ENCODE results near the gene TCERG1L.
"Not testable (repeated sequence)": the region's sequence is repeated elsewhere in the genome, so short reads cannot be mapped to it uniquely, and the experiment has no call there.

The TCERG1L gene

DNA sequence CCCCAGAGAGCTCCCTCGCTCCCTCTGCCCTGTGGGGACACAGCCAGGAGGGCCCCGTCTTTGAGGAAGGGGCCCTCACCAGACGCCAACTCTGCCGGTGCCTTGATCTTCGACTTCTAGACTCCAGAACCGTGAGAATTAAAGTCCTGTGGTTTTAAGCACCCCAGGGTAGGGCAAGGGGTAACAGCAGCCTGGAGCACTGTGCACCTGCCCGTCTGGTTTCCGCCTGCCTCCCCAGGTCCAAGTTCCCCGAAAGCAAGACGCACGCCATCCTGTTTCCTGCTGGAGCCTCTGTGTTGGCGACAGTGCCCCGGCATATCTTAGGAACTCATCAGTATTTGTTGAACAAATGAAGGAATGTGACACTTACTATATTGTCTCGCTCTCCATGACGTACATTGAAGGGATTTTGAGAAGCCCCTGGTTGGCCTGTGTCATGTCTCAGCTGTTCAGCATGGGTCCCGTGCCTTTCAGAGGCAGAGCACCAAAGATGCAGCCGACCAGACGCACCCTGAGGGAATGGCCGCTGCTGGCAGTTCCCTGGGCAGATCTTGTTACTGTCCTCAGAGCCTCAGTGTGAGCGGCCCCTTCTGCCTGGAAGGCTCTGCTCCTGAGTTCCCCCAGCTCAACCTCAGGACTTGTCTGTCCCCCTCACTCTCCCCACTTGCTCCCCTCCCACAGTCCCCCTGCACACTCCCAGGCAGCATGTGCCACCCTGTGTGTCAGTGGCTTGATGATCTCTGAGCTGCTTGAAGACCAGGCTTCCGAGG, 226.2 kb downstream of the TCERG1L start:
- H3K9me3 ChIP-seq (ENCODE audit: control insufficient read depth, insufficient read depth, low read length) = no peaks in the 10 kb centered on the region
- no peak overlapping the region for H3K4me3 ChIP-seq (ENCODE audit: low read depth, low read length)
- H3K27me3 ChIP-seq (ENCODE audit: control insufficient read depth, insufficient read depth, low read length) = no peaks in the 10 kb centered on the region
- no peak overlapping the region for H3K27ac ChIP-seq (ENCODE audit: low read depth, low read length)
- H3K9ac ChIP-seq (ENCODE audit: low read depth, low read length) = no peak overlapping the region
- no peaks in the 10 kb centered on the region for H3K4me1 ChIP-seq (ENCODE audit: control insufficient read depth, insufficient read depth, low read length)
- no peaks in the 10 kb centered on the region for H3K36me3 ChIP-seq (ENCODE audit: control insufficient read depth, insufficient read depth, low read length)

DNA sequence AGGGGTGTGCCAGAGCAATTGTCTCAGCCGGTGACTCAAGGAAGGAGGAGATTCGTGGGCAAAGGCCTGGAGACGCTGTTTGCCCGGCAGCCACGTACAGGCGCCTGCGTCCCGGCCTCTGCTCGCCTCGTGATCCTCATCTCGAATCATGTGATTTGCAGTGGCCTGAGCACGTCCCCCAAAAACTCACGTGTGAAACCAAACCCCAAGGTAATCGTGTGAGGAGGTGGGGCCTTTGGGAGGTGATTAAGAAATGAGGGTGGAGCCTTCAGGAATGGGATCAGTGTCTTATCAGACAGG, 226.8 kb downstream of the TCERG1L start:
- H3K9ac ChIP-seq (ENCODE audit: low read depth, low read length) = no peak overlapping the region
- H3K27me3 ChIP-seq (ENCODE audit: control insufficient read depth, insufficient read depth, low read length) = no peaks in the 10 kb centered on the region
- no peaks in the 10 kb centered on the region for H3K9me3 ChIP-seq (ENCODE audit: control insufficient read depth, insufficient read depth, low read length)
- no peak overlapping the region for H3K27ac ChIP-seq (ENCODE audit: low read depth, low read length)
- no peaks in the 10 kb centered on the region for H3K36me3 ChIP-seq (ENCODE audit: control insufficient read depth, insufficient read depth, low read length)
- no peak overlapping the region for H3K4me3 ChIP-seq (ENCODE audit: low read depth, low read length)
- no peaks in the 10 kb centered on the region for H3K4me1 ChIP-seq (ENCODE audit: control insufficient read depth, insufficient read depth, low read length)

DNA sequence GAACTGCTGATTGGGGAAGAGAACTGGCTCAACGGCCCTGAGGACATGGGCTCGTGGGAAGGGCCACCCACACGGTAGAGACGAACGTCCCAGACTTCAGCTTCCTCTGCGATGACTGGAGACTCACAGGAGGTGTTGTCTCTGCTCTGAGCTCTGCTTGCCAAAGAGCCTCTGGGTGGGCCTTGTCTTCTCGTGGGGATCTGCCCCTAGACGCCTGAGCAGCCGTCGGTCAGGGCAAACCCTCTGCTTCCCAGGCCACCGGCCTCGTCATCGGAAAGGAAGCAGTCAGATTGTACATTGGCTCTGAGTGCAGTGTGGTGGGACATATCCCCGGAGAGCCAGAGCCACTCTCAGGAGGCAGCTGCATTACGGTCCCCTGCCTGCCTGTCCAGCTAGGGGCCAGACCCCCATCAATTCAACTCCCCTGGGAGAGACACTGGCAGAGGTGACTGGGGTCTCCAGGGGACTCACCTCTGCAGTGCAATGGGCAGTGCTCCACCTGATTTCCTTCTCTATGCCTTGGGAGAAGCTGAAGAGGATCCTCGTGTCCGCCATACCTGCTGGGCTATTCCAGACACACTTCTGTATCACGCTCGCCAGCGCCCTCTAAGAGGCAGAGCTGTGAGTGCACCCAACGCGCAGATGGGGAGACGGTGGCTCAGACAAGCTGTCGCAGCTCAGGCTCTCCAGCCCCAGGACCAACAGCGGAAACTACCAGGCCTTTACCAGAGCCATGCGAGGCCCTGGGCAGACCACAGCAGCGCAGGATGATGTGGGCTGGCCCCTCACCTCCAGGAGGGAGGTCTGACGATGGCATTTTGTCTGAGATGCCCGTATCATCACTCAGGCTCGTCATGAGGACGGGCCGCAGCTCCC, 227.4 kb downstream of the TCERG1L start:
- H3K36me3 ChIP-seq (ENCODE audit: control insufficient read depth, insufficient read depth, low read length) = no peaks in the 10 kb centered on the region
- no peak overlapping the region for H3K9ac ChIP-seq (ENCODE audit: low read depth, low read length)
- no peak overlapping the region for H3K4me3 ChIP-seq (ENCODE audit: low read depth, low read length)
- no peaks in the 10 kb centered on the region for H3K27me3 ChIP-seq (ENCODE audit: control insufficient read depth, insufficient read depth, low read length)
- no peak overlapping the region for H3K27ac ChIP-seq (ENCODE audit: low read depth, low read length)
- H3K4me1 ChIP-seq (ENCODE audit: control insufficient read depth, insufficient read depth, low read length) = no peaks in the 10 kb centered on the region
- H3K9me3 ChIP-seq (ENCODE audit: control insufficient read depth, insufficient read depth, low read length) = no peaks in the 10 kb centered on the region

DNA sequence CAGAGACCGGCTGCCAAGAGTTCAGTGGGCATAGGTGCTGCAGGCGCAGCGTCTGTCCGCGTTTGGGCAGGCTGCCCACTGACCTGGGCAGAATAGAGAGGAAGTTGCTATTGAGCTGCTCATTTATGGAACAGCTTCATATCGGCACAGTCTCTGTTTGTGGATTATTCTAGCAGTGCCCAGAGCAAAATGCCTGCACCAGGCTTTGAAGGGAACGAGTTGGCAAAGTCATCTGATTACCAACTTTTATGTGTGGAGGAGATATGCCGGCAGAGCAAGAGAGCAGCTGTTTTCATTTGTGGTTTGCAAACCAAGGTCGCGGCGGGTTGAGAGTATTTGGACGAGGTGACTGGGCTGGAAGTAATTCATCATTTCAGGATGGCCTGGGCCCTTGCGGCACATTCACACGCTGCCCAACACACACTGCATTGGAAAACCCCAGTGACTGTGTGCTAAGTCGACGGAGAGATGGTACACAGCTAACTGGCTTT, 228.5 kb downstream of the TCERG1L start:
- Histone ChIP-seq H3K4me1 (ENCODE audit: control insufficient read depth, insufficient read depth, low read length) (no peaks in the 10 kb centered on the region), H3K9me3 (ENCODE audit: control insufficient read depth, insufficient read depth, low read length) (no peaks in the 10 kb centered on the region), H3K36me3 (ENCODE audit: control insufficient read depth, insufficient read depth, low read length) (no peaks in the 10 kb centered on the region), H3K27me3 (ENCODE audit: control insufficient read depth, insufficient read depth, low read length) (no peaks in the 10 kb centered on the region), H3K27ac (ENCODE audit: low read depth, low read length) (no peak overlapping the region), H3K4me3 (ENCODE audit: low read depth, low read length) (no peak overlapping the region), H3K9ac (ENCODE audit: low read depth, low read length) (no peak overlapping the region)

DNA sequence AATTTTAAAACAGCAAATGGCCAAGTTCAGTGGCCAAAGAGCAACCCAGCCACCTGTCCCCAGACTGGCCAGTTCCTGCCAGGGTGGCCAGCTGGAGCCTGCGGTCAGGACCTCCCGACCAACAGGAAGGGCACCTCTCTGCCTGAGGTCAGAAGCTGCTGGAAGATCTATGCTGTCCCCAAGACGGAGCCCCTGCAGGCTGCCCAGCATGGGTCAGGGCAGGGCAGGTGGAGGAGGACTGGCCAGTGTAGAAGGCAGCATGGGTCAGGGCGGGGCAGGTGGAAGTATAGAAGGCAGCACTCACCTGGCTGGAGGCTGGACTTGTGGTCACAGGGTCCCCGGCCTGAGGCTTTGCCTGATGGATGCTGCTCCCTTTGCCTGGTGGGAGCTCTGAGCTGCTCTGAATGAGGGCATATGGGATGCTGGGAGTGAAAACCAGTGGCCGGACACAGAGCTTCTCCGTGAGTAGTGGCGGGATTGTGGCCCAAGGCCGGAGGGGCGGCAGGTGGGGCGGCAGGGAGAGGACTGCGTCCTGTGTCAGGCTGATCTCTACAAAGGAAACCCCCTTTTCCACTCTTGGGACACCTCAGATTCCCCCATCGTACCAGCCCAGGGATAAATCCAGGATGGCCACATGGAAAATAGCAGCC, 229.2 kb downstream of the TCERG1L start:
- Histone ChIP-seq H3K36me3 (ENCODE audit: control insufficient read depth, insufficient read depth, low read length) (no peaks in the 10 kb centered on the region), H3K4me1 (ENCODE audit: control insufficient read depth, insufficient read depth, low read length) (no peaks in the 10 kb centered on the region), H3K9ac (ENCODE audit: low read depth, low read length) (no peak overlapping the region), H3K4me3 (ENCODE audit: low read depth, low read length) (no peak overlapping the region), H3K27me3 (ENCODE audit: control insufficient read depth, insufficient read depth, low read length) (no peaks in the 10 kb centered on the region), H3K9me3 (ENCODE audit: control insufficient read depth, insufficient read depth, low read length) (no peaks in the 10 kb centered on the region), H3K27ac (ENCODE audit: low read depth, low read length) (no peak overlapping the region)

DNA sequence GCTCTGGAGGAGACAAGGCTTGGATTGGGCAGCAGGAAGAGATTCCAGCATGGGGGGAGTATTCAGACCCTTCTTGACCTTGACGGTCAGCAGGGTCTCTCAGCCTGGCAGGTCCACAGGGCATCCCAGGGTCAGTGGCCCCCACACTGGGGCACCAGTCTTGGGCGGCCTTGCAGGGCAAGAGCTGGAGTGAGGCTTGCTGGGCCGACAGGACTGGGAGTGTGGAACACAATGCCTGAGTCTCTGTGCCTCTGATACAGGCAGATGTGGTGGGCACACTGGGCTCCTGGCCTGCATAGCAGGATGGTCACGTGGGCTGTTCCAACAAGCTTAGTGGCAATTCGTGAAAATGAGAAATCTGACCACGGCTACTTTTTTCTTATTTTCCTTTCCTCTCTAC, 229.7 kb downstream of the TCERG1L start:
- no peak overlapping the region for H3K27ac ChIP-seq (ENCODE audit: low read depth, low read length)
- H3K36me3 ChIP-seq (ENCODE audit: control insufficient read depth, insufficient read depth, low read length) = no peaks in the 10 kb centered on the region
- H3K9me3 ChIP-seq (ENCODE audit: control insufficient read depth, insufficient read depth, low read length) = no peaks in the 10 kb centered on the region
- no peak overlapping the region for H3K4me3 ChIP-seq (ENCODE audit: low read depth, low read length)
- H3K4me1 ChIP-seq (ENCODE audit: control insufficient read depth, insufficient read depth, low read length) = no peaks in the 10 kb centered on the region
- no peak overlapping the region for H3K9ac ChIP-seq (ENCODE audit: low read depth, low read length)
- H3K27me3 ChIP-seq (ENCODE audit: control insufficient read depth, insufficient read depth, low read length) = no peaks in the 10 kb centered on the region

DNA sequence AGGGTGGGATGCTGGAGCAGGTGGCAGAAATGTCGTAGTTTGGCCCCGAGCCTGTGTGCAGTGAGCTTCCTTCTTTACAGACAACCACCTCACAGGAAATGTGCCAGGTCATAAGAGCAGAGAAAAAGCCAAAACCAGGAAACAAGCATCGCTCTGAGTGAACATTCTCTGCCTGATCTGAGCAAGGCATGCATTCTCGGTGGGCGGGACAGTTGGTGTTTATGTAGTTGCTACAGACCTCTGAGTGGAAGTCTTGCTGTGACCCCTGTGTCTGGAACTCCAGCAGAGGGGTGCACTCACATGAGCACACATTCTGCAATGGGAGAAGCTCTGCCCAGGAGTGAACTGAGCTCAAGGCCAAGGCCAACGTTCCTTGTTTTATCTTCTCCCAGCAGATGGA, 230.1 kb downstream of the TCERG1L start:
- Histone ChIP-seq H3K4me1 (ENCODE audit: control insufficient read depth, insufficient read depth, low read length) (no peaks in the 10 kb centered on the region), H3K27ac (ENCODE audit: low read depth, low read length) (no peak overlapping the region)

DNA sequence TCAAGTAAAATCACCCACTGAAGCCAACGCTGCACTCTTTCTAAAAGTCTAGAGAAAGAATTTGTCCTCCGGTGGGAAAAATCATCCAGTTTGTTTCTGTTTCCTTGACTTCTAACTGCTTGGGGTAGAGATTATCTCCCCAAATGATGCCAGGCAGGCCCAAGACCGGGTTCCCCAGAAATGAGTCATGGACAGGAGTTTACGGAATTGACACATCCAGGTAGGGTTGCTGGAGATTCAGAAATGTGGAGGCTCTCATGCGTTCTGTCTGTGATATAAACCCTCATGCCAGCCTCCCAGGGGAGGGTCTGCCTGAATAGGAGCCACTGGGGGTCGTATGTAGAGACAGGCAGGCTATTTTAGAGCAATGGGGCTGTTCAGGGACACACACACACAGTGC, 230.9 kb downstream of the TCERG1L start:
- no peaks in the 10 kb centered on the region for H3K27me3 ChIP-seq (ENCODE audit: control insufficient read depth, insufficient read depth, low read length)
- no peak overlapping the region for H3K9ac ChIP-seq (ENCODE audit: low read depth, low read length)
- H3K9me3 ChIP-seq (ENCODE audit: control insufficient read depth, insufficient read depth, low read length) = no peaks in the 10 kb centered on the region
- no peak overlapping the region for H3K4me3 ChIP-seq (ENCODE audit: low read depth, low read length)
- H3K4me1 ChIP-seq (ENCODE audit: control insufficient read depth, insufficient read depth, low read length) = no peaks in the 10 kb centered on the region
- H3K36me3 ChIP-seq (ENCODE audit: control insufficient read depth, insufficient read depth, low read length) = no peaks in the 10 kb centered on the region
- no peak overlapping the region for H3K27ac ChIP-seq (ENCODE audit: low read depth, low read length)

More for the DNA sequence above, 230.1 kb downstream of the TCERG1L start:
- no peak overlapping the region for H3K4me3 ChIP-seq (ENCODE audit: low read depth, low read length)
- no peaks in the 10 kb centered on the region for H3K9me3 ChIP-seq (ENCODE audit: control insufficient read depth, insufficient read depth, low read length)
- no peak overlapping the region for H3K9ac ChIP-seq (ENCODE audit: low read depth, low read length)
- no peaks in the 10 kb centered on the region for H3K36me3 ChIP-seq (ENCODE audit: control insufficient read depth, insufficient read depth, low read length)
- H3K27me3 ChIP-seq (ENCODE audit: control insufficient read depth, insufficient read depth, low read length) = no peaks in the 10 kb centered on the region

DNA sequence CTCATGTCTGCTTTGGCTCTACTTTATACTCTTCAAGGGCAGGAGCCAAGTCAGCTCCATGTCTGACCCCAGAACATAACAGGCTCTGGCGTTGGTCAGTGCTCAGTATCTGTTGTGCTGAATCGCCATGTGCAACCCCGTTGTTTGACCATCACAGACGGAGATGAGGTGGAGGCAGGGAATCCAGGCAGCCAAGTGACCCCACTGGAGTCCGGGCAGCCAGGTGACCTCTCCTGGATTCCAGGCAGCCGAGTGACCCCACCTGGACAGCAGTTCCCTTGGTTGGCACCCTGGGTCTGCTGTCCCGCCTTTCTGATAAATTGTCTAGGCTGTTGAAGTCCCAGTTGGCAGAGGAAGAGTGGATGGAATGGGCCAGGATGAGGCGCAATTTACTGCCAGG, 232.2 kb downstream of the TCERG1L start:
- Histone ChIP-seq H3K27me3 (ENCODE audit: control insufficient read depth, insufficient read depth, low read length) (no peaks in the 10 kb centered on the region), H3K36me3 (ENCODE audit: control insufficient read depth, insufficient read depth, low read length) (no peaks in the 10 kb centered on the region), H3K4me1 (ENCODE audit: control insufficient read depth, insufficient read depth, low read length) (no peaks in the 10 kb centered on the region), H3K9me3 (ENCODE audit: control insufficient read depth, insufficient read depth, low read length) (no peaks in the 10 kb centered on the region), H3K27ac (ENCODE audit: low read depth, low read length) (no peak overlapping the region), H3K4me3 (ENCODE audit: low read depth, low read length) (no peak overlapping the region), H3K9ac (ENCODE audit: low read depth, low read length) (no peak overlapping the region)

DNA sequence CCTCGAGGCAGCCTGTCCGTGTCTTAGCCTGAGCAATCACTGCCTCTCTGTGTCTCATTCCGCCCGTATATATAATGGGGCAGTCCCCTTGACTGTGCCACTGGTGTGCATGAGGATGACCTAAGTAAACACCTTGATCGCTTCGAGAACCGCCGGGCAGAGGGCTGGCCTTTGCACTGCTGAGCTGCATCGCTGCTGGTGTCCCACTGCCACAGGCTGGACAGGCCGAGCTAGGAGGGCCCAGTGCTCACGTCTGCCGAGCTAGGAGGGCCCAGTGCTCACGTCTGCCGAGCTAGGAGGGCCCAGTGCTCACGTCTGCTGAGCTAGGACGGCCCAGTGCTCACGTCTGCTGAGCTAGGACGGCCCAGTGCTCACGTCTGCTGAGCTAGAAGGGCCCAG, 232.6 kb downstream of the TCERG1L start:
- not testable (repeated sequence) for H3K36me3 ChIP-seq (ENCODE audit: control insufficient read depth, insufficient read depth, low read length); H3K4me3 ChIP-seq (ENCODE audit: low read depth, low read length); H3K9me3 ChIP-seq (ENCODE audit: control insufficient read depth, insufficient read depth, low read length)

More for the DNA sequence above, 232.6 kb downstream of the TCERG1L start:
- not testable (repeated sequence) for H3K4me1 ChIP-seq (ENCODE audit: control insufficient read depth, insufficient read depth, low read length); H3K27me3 ChIP-seq (ENCODE audit: control insufficient read depth, insufficient read depth, low read length); H3K27ac ChIP-seq (ENCODE audit: low read depth, low read length); H3K9ac ChIP-seq (ENCODE audit: low read depth, low read length)
